HepG2 (cell line): ENCODE measurements around the gene DNAJC1. TPM values are rescaled to one million over a fixed set of nuclear protein-coding genes. Genes with fewer than 3 reads are reported as not detected.

ENCODE experiments used
- ATAC-seq: fragments of 200-7000 bp; cut with Tn5 transposase; 3 replicates; pipeline ENCODE4 v1.9.1; 2020; ENCODE audit warnings: mild to moderate bottlenecking, moderate library complexity
- BruUV-seq: library from RNA; stranded (reverse); fragments of 400-500 nt; replicated peaks from 2 replicates; lab custom pipeline; 2021; lab: Mats Ljungman, UMichigan
- CTCF ChIA-PET: fragments of 300-600 bp; formaldehyde crosslinking; extraction: SDS; loops from one replicate; lab custom pipeline; 2021; ENCODE audit warnings: low total read pairs, inconsistent platforms, low intra/inter-chr PET ratio; lab: Yijun Ruan, JAX
- POLR2A ChIA-PET: fragments of 350-600 bp; sonication (Branson Sonifier 250); formaldehyde crosslinking; loops from one replicate; lab custom pipeline; 2020; ENCODE audit warnings: antibody characterized with exemption, inconsistent platforms; lab: Yijun Ruan, JAX
- DNase-seq: peaks from one replicate; pipeline ENCODE4 v3.0.0-alpha.2; 2015; ENCODE audit warnings: low spot score
- FAIRE-seq: peaks from 3 replicates; lab custom pipeline; 2011; peaks lifted over from hg19 to GRCh38; lab: Jason Lieb, UNC
- H2AFZ ChIP-seq: one replicate; pipeline ENCODE4 v1.6.1; 2011; ENCODE audit warnings: low read length, inconsistent platforms
- H3K27ac ChIP-seq: fragments of 300-600 bp; 3 replicates; pipeline ENCODE4 v1.8.0; 2011; ENCODE audit warnings: mixed run types, mild to moderate bottlenecking, mixed read lengths, low read length, inconsistent platforms; ENCODE audit not compliant: insufficient read depth; ENCODE audit errors: extremely low read length
- H3K27me3 ChIP-seq, 2 experiments: fragments of 200-600 bp in 1 of 2; 2 replicates in 1 of 2; 3 replicates in 1 of 2; pipeline versions ENCODE4 v1.6.0 to v1.8.0; 2011; ENCODE audit warnings: low read length in 2 of 2, mild to moderate bottlenecking in 2 of 2, moderate library complexity in 2 of 2, inconsistent platforms in 1 of 2; ENCODE audit not compliant: insufficient read depth in 2 of 2, control insufficient read depth in 1 of 2
- H3K36me3 ChIP-seq, 2 experiments: fragments of 200-600 bp in 1 of 2; replicated peaks in 1 of 2; 2 replicates in 1 of 2; 3 replicates in 1 of 2; pipeline versions ENCODE4 v1.5.1 to v1.8.0; 2011; ENCODE audit warnings: low read length in 2 of 2, inconsistent platforms in 1 of 2; ENCODE audit not compliant: insufficient read depth in 2 of 2, control insufficient read depth in 1 of 2
- H3K4me1 ChIP-seq: 2 replicates; pipeline ENCODE4 v1.5.1; 2012; ENCODE audit warnings: low read length, inconsistent platforms; ENCODE audit not compliant: insufficient read depth
- H3K4me2 ChIP-seq: 2 replicates; pipeline ENCODE4 v1.6.0; 2011; ENCODE audit warnings: low read depth, low read length, inconsistent platforms
- H3K4me3 ChIP-seq, 3 experiments: fragments of 200-600 bp in 1 of 3; sonication (generic), shearing (Covaris generic) in 1 of 3; replicated peaks in 1 of 3; 2 replicates each; pipeline ENCODE4 v1.5.1; 2011 to 2016; ENCODE audit warnings: low read length in 3 of 3, inconsistent platforms in 2 of 3, low read depth in 2 of 3, mild to moderate bottlenecking in 2 of 3, control low read depth in 1 of 3, mixed read lengths in 1 of 3; ENCODE audit not compliant: insufficient read depth in 1 of 3
- H3K79me2 ChIP-seq: one replicate; pipeline ENCODE4 v1.6.1; 2011; ENCODE audit warnings: low read length, inconsistent platforms; ENCODE audit not compliant: insufficient read depth
- H3K9ac ChIP-seq: 2 replicates; pipeline ENCODE4 v1.6.0; 2011; ENCODE audit warnings: mild to moderate bottlenecking, low read depth, low read length, inconsistent platforms; ENCODE audit not compliant: insufficient read depth
- H3K9me3 ChIP-seq: 2 replicates; pipeline ENCODE4 v1.5.1; 2012; ENCODE audit warnings: mild to moderate bottlenecking, low read length
- H4K20me1 ChIP-seq: 2 replicates; pipeline ENCODE4 v1.6.0; 2011; ENCODE audit warnings: inconsistent platforms, mild to moderate bottlenecking, low read length, moderate library complexity; ENCODE audit not compliant: insufficient read depth
- ATF7 ChIP-seq, 2 experiments: fragments of 450-650 bp in 1 of 2; sonication (generic) in 1 of 2; formaldehyde crosslinking in 1 of 2; IDR thresholded peaks; 2 replicates each; pipeline versions ENCODE4 v1.4.0 to v1.6.1; 2016 to 2020; ENCODE audit warnings: antibody characterized with exemption in 1 of 2, mild to moderate bottlenecking in 1 of 2, missing genetic modification reagents in 1 of 2
- GABPA ChIP-seq, 2 experiments: IDR thresholded peaks; 2 replicates each; pipeline ENCODE4 v1.6.1; 2011 to 2016; ENCODE audit warnings: low read depth in 2 of 2, low read length in 1 of 2, missing biosample characterization in 1 of 2, missing genetic modification characterization in 1 of 2
- HMGXB3 ChIP-seq: sonication (generic); formaldehyde crosslinking; IDR thresholded peaks from 2 replicates; pipeline ENCODE4 v1.4.0; 2020; ENCODE audit warnings: missing genetic modification reagents, borderline replicate concordance
- RCOR2 ChIP-seq: IDR thresholded peaks from 2 replicates; pipeline ENCODE4 v1.6.1; 2016; ENCODE audit warnings: missing biosample characterization, missing genetic modification reagents
- TFAP4 ChIP-seq: sonication (generic); IDR thresholded peaks from 2 replicates; pipeline ENCODE4 v1.6.1; 2016; ENCODE audit warnings: low read depth, borderline replicate concordance
- YEATS4 ChIP-seq: sonication (generic); formaldehyde crosslinking; IDR thresholded peaks from 2 replicates; pipeline ENCODE4 v1.4.0; 2020; ENCODE audit warnings: missing genetic modification reagents, borderline replicate concordance
- ZBTB37 ChIP-seq: sonication (generic); formaldehyde crosslinking; IDR thresholded peaks from 2 replicates; pipeline ENCODE4 v1.4.0; 2020; ENCODE audit warnings: mild to moderate bottlenecking, missing genetic modification reagents
- ZFYVE20 ChIP-seq: sonication (generic); formaldehyde crosslinking; IDR thresholded peaks from 2 replicates; pipeline ENCODE4 v1.8.0; 2023; ENCODE audit warnings: low read depth, mild to moderate bottlenecking, moderate library complexity, missing genetic modification reagents, borderline replicate concordance
- ZNF879 ChIP-seq: sonication (generic); formaldehyde crosslinking; IDR thresholded peaks from 2 replicates; pipeline ENCODE4 v1.8.1; 2023; ENCODE audit warnings: missing genetic modification reagents
- WGBS: methylation state at CpG from one replicate; pipeline ENCODE4 v1.1.6; 2017; ENCODE audit warnings: low lambda C conversion rate; 5-methylcytosine and 5-hydroxymethylcytosine counted together
- in situ Hi-C: cut with HindIII; loops from 2 replicates; pipeline ENCODE4 v1.10.0; 2017; ENCODE audit warnings: low pct_unique_long_range_greater_than_20kb; ENCODE audit not compliant: extremely low pct_ligation_motif_present
- intact Hi-C: fragments of 100-400 bp; cut with micrococcal nuclease; formaldehyde crosslinking; loops from one replicate; pipeline ENCODE4 v1.10.0; 2022; ENCODE audit not compliant: unreplicated experiment
- polyA plus RNA-seq, 8 experiments: library from polyadenylated mRNA; depleted of rRNA in 3 of 8; stranded (reverse) in 7 of 8; unstranded in 1 of 8; fragments of >200 nt; fragmentation: Illumina TruSeq in 4 of 8; extraction: Trizol in 4 of 8; gene quantifications; 2 replicates each; pipeline versions ENCODE4 v1.2.1 to v1.2.3, GENCODE V29; 2011 to 2016; ENCODE audit warnings: low read depth in 4 of 8, missing spikeins in 1 of 8, mixed read lengths in 1 of 8; ENCODE audit not compliant: insufficient read depth in 1 of 8
- total RNA-seq, 5 experiments: library from RNA; depleted of rRNA; stranded (reverse); fragments of >200 nt; fragmentation: Illumina TruSeq; extraction: Trizol; gene quantifications; 2 replicates each; pipeline ENCODE4 v1.2.3, GENCODE V29; 2016; ENCODE audit warnings: low read depth in 1 of 5
- TF ChIP-seq, protein P1 (sequence below): sonication (generic); formaldehyde crosslinking; IDR thresholded peaks from 2 replicates; pipeline ENCODE4 v1.4.0; 2020; ENCODE audit warnings: missing genetic modification reagents
- TF ChIP-seq, protein P2 (sequence below): sonication (generic); formaldehyde crosslinking; IDR thresholded peaks from 2 replicates; pipeline ENCODE4 v1.9.0; 2021; ENCODE audit warnings: missing genetic modification reagents, borderline replicate concordance

Gene DNAJC1
- total and polyA plus RNA-seq, 2 of the 13 experiments (the other 11 are each of a cell fraction or from before 2014, with no cell fraction given) = 9.9 to 16.6 TPM

- Histone ChIP-seq H3K4me2 (no peak overlapping the region), H3K27ac (no peak overlapping the region), H3K9me3 (no peaks in the 10 kb centered on the region), H3K27me3 (no peaks in the 10 kb centered on the region), H2AFZ (no peak overlapping the region), H4K20me1 (no peaks in the 10 kb centered on the region; the same call in 1 of the 2 replicates), H3K9ac (no peak overlapping the region), H3K4me3 (no peak overlapping the region), H3K79me2 (no peaks in the 10 kb centered on the region), H3K36me3 (peaks cover 10 to 48% of the 10 kb centered on the region in 2 experiments), H3K4me1 (no peaks in the 10 kb centered on the region)
- no TSS peak for BruUV-seq
- in situ Hi-C loops (no loop called here), intact Hi-C loops (no loop called here)
- ATAC-seq (no peak), DNase-seq (no peak), FAIRE-seq (no peak)
- ChIA-PET CTCF (no interaction called here), POLR2A (no interaction called here)
- WGBS = 96% methylated on average over 2 of the region's 2 CpGs
- TF ChIP-seq ZBTB37 (CRISPR knock-in tag) (no peak), ZNF879 (CRISPR knock-in tag) (no peak), TFAP4 (no peak), HMGXB3 (no peak), YEATS4 (no peak), RCOR2 (CRISPR knock-in tag) (no peak), ATF7 (IDR thresholded peaks at IDR 0.05) (no peak), ATF7 (CRISPR knock-in tag; IDR thresholded peaks at IDR 0.05) (no peak), ZFYVE20 (CRISPR knock-in tag) (no peak), GABPA (IDR thresholded peaks at IDR 0.05; ENCODE audit: low read depth, low read length) (no peak), GABPA (CRISPR knock-in tag; IDR thresholded peaks at IDR 0.05; ENCODE audit: low read depth) (no peak)
- TF ChIP-seq, protein P1, sequence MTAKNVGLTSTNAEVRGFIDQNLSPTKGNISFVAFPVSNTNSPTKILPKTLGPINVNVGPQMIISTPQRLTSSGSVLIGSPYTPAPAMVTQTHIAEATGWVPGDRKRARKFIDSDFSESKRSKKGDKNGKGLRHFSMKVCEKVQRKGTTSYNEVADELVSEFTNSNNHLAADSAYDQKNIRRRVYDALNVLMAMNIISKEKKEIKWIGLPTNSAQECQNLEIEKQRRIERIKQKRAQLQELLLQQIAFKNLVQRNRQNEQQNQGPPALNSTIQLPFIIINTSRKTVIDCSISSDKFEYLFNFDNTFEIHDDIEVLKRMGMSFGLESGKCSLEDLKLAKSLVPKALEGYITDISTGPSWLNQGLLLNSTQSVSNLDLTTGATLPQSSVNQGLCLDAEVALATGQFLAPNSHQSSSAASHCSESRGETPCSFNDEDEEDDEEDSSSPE = no peak
- TF ChIP-seq, protein P2, sequence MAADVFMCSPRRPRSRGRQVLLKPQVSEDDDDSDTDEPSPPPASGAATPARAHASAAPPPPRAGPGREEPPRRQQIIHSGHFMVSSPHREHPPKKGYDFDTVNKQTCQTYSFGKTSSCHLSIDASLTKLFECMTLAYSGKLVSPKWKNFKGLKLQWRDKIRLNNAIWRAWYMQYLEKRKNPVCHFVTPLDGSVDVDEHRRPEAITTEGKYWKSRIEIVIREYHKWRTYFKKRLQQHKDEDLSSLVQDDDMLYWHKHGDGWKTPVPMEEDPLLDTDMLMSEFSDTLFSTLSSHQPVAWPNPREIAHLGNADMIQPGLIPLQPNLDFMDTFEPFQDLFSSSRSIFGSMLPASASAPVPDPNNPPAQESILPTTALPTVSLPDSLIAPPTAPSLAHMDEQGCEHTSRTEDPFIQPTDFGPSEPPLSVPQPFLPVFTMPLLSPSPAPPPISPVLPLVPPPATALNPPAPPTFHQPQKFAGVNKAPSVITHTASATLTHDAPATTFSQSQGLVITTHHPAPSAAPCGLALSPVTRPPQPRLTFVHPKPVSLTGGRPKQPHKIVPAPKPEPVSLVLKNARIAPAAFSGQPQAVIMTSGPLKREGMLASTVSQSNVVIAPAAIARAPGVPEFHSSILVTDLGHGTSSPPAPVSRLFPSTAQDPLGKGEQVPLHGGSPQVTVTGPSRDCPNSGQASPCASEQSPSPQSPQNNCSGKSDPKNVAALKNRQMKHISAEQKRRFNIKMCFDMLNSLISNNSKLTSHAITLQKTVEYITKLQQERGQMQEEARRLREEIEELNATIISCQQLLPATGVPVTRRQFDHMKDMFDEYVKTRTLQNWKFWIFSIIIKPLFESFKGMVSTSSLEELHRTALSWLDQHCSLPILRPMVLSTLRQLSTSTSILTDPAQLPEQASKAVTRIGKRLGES (CRISPR knock-in tag) = no peak
Measured at GRCh38 chr10:21715531-21716195, 287.9 kb downstream of the DNAJC1 start.
